ENCODE results near the gene CNTN5.

- TF ChIP-seq, protein P1, sequence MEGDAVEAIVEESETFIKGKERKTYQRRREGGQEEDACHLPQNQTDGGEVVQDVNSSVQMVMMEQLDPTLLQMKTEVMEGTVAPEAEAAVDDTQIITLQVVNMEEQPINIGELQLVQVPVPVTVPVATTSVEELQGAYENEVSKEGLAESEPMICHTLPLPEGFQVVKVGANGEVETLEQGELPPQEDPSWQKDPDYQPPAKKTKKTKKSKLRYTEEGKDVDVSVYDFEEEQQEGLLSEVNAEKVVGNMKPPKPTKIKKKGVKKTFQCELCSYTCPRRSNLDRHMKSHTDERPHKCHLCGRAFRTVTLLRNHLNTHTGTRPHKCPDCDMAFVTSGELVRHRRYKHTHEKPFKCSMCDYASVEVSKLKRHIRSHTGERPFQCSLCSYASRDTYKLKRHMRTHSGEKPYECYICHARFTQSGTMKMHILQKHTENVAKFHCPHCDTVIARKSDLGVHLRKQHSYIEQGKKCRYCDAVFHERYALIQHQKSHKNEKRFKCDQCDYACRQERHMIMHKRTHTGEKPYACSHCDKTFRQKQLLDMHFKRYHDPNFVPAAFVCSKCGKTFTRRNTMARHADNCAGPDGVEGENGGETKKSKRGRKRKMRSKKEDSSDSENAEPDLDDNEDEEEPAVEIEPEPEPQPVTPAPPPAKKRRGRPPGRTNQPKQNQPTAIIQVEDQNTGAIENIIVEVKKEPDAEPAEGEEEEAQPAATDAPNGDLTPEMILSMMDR (optimal IDR thresholded peaks at IDR 0.05 in 1 of 3, IDR thresholded peaks at IDR 0.05 in 1 of 3, conservative IDR thresholded peaks at IDR 0.05 in 1 of 3; ENCODE audit: extremely low read depth in 1 of 3, insufficient read depth in 2 of 3, low read length in 3 of 3) = no peak
- no peak for TF ChIP-seq EZH2 (IDR thresholded peaks at IDR 0.05; ENCODE audit: low read length)
These were observed 649.4 kb downstream of the CNTN5 start for GRCh38 chr11:99670067-99670676.
